Measurements from ENCODE around the gene THSD8.

The THSD8 gene

GRCh38 chr19:12782174-12782423 is 19.8 kb upstream of the THSD8 start:
- DNase-seq = peak; percentile 52

DNA sequence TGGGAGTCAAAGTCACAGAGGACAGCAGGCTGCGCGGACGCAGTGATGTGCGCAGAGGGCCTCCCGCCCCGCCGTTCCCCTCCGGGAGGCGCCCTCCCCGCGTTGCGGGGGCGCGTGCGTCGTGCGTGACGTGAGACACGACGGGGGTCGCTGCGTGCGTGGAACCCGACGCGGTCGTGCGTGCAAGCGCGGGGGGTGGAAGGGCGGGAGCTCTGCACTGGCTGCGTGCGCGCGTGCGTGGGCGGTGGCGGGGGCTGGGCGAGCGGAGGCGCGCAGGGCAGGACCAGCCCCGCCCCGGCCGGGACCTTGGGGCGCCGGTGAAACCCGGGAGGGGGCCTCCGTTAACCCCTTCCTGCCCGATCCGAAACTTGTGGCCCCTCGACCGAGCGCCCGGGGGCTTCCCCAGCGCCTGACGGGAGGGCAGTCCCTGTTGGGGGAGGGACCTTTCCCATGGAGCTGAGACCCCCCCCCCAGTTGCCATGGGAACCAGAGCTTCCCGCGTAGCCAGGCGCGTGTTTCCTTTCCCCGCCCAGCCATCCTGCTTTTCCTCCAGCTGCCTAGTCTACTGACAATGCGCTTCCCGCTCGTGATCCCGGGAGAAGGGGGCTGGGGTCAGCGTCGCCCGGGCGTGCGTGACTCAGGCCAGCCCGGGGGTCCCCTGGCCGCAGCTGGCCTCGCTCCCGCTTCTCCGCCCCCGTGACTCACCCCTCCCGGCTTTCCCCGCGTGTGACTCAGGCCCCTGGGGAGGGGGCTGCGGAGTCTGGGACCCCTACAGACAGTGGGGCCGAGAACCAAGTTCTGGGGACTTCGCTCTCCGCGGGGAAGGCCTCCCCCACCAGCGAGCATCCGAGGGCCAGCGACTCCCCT is 19.2 kb upstream of the THSD8 start:
- peak; percentile 78 for DNase-seq

DNA sequence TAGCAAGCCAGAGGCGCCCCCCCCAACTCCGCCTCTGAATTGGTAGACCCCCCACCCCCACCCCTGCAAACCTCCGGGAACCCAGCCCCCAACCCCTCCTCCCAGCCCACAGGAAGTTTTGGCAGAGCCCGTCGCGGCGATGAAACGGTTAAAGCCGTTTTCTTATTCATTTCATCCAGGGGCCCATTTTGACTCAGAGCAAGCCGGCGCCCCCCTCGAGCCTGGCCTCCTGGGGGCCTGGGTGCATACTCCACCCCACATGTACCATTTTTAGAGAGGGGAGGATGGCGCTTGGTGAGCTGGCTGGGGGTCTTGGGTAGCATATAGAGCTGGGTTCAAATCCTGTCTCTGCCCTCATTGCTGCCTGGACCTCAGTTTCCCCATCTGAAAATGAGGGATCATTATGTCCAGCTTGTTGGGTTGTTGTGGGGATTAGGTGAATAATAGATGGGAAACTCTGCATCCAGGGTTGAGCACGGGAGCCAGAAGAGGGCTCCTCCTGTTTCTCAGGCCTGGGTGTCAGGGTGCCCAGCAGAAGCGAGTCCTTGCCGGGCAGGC is 18.5 kb upstream of the THSD8 start:
- no peak for DNase-seq

- no peak for DNase-seq
These were observed 17.9 kb upstream of the THSD8 start for GRCh38 chr19:12783849-12784393.

DNA sequence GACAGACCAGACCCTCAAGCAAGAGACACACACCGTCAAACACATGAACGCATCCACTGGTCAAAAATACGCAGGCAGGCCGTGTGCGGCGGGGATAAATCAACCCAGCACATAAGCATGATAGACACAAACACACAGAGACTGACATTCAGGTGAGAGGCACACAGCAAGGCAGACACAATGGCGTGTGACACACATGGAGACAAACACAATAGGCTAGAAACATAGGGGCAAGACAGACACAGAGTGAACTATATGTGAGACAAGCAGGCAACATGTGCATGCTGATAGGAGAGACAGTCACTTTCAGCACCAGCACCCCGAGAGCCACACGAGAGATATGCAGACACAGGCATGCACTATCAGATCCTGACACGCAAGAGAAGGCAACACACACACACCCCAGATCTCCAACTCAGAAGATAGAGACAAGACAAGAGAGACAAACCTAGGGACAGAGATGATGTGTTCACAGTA is 17.4 kb upstream of the THSD8 start:
- DNase-seq = no peak

DNA sequence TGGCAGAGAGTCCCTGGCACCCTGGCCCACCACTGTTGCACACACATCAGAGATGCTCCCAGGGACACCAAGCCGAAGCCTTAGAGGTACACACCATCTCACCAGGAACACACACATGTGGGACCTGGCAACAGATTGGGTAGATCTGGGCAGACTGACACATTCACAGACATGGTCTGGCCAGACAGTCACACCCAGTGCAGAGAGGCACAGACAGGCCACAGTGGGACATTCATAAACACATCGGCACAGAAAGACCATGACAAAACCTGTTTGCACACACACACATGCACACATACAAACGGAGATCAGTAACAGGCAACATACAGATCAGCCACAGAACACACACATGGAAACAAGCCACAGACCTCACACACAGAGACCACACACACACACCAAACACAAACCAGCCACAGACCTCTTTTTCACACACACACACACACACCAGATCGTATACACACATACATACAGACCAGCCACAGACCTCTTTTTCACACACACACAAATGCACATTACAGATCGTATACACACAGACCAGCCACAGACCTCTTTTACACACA is 16.9 kb upstream of the THSD8 start:
- DNase-seq = no peak

DNA sequence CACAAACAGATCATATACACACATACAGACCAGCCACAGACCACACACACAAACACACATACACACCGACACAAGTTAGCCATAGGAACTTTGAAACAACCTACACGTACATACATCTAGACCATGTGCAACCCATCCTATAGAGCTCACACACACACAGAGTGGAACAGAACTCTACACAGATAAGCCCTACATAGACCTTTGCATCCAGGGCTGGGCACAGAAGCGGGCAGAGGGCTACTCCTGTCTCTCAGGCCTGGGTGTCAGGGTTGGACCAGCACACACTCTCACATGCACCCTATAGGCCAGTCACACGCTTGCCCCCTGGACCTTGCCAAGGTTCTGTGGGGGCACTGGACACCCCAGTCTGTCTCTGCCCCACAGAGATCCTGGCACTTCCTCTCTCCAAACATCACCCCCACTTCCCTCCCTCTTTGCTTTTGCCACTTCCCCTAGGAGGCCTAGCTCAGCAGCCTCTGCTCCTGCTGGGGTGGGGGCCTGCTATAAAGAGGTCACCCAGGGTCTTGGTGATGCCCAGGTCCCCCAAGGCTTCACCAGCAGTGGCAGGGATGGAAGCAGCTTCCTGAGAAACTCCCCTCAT is 16.3 kb upstream of the THSD8 start:
- no peak for DNase-seq

DNA sequence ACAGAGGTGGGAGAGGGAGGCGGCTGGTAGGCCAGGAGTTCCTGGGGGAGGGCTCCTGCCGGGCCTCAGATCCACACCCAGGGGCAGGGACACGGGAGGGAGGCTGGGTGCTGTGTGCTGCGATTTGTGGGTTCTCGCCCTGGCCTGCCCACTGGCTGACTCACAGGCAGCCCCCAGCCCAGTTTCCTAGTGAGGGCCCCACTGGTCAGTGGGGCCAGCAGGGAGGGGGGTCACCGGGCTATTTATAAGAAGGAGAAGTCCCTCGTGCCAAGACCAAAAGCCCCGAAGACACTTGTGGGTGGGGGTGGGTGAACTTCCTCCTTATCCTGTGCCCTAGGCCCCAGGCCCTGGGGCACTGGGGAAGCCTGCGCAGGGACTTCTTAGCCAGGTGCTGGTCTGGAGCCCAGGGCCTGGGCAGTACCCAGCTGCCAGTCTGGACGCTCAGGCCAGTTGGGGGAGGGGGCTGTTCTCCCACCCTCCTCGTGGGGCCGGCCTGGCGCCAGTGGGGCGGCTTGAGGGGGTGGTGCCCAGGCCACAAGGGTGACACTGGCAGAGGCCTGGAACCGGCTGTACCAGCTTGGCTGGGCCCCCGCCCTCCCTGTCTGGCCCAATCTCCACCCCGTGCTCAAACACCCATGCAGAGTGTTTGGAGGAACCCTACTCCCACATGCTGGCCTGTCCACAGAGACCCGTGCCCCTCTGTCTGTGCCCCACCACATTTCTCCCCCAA is 15.6 kb upstream of the THSD8 start:
- no peak for DNase-seq

- no peak for DNase-seq
These were observed 14.9 kb upstream of the THSD8 start for GRCh38 chr19:12786952-12787351.

DNA sequence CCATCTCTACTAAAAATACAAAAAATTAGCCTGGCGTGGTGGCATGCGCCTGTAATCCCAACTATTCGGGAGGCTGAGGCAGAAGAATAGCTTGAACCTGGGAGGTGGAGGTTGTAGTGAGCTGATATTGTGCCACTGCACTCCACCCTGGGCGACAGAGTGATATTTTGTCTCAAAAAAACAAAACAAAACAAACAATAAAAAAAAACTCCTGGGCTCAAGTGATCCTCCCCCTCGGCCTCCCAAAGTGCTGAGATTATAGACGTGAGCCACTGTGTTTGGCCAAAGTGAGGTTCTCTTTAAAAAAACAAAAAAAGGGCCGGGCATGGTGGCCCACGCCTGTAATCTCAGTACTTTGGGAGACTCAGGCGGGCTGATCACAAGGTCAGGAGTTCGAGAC is 14.4 kb upstream of the THSD8 start:
- no peak for DNase-seq

- no peak for DNase-seq
These were observed 13.7 kb upstream of the THSD8 start for GRCh38 chr19:12788042-12788681.

DNA sequence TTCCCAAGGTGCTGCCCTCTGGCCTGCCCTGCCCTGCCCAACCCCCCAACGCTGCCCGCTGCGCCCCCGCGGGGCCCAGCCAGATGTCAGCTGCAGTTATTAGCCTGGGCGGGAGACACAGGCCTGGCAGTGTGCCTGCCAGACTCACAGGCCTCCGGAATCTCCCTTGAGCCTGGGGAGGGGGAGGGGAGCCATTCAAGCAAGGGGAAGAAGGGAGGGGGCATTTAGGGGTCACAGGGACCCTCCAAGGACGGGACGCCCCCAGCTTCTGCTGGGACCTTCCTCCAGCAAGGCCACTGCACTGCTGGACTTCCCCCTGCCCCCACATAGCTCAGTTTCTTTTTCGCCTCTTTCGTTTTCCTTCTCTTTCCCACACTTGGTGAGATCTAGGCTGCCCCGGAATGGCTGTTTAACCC is 13.2 kb upstream of the THSD8 start:
- DNase-seq = peak; percentile 68

- DNase-seq = no peak
These were observed 12.6 kb upstream of the THSD8 start for GRCh38 chr19:12789098-12789903.

- DNase-seq = peak; percentile 86
These were observed 11.8 kb upstream of the THSD8 start for GRCh38 chr19:12789904-12790619.

DNA sequence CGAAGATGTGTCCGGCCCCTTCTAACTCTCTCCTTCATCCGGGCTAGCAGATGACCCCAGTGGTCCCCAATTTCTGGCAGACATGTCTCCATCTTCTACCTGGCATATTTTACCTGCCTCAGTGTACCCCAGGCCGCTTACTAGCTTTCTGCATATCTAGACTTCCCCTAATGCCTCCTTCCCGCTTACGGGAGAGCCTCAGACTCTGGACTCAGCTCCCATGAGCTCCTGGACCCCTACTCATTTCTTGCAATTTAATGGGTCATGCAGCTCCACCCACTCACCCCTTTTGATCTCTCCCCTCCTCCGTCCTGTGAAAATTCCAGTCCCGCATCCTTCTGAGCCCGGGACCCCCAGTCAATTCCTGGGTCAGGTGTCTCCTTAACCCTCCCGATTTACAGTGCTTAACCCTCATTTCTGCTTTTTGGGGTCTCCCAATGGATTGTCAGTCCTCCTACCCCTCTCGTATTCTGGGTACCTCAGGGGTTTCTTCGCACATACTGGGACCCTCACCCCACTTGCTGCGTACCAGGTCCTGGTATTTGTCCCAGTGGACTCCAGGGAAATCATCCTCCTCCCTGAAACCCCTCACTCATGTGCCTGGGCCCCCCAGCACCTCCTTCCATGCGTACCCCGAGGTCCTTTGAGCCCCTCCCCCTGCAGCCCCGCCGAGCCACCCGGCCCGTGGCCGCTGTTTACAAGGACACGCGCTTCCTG is 11.1 kb upstream of the THSD8 start:
- no peak for DNase-seq

DNA sequence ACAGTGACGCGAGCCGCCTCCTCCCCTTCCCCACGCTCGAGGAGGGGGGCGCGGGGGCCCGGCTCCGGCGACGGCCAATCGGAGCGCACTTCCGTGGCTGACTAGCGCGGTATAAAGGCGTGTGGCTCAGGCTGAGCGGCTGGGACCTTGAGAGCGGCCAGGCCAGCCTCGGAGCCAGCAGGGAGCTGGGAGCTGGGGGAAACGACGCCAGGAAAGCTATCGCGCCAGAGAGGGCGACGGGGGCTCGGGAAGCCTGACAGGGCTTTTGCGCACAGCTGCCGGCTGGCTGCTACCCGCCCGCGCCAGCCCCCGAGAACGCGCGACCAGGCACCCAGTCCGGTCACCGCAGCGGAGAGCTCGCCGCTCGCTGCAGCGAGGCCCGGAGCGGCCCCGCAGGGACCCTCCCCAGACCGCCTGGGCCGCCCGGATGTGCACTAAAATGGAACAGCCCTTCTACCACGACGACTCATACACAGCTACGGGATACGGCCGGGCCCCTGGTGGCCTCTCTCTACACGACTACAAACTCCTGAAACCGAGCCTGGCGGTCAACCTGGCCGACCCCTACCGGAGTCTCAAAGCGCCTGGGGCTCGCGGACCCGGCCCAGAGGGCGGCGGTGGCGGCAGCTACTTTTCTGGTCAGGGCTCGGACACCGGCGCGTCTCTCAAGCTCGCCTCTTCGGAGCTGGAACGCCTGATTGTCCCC is 10.4 kb upstream of the THSD8 start, which contains the start of gene JUNB:
Gene JUNB (plus strand): TSS at position 142 of the 706 bp plus-strand sequence. CDS start 286 bp downstream, at position 428.
- peak; percentile 94 for DNase-seq

GRCh38 chr19:12792051-12792852 is 9.6 kb upstream of the THSD8 start:
- peak; percentile 65 for DNase-seq

- DNase-seq = no peak
These were observed 9.0 kb upstream of the THSD8 start for GRCh38 chr19:12792853-12793289.

Data from NCI-H1105 (cell line).